ENCODE data around the gene ADAM21. TPM values are rescaled to one million over a fixed set of nuclear protein-coding genes. Genes with fewer than 3 reads are reported as not detected.
A peak's percentile ranks its signal among the peaks of the same experiment; 100 is the strongest.
"Not testable (repeated sequence)": the region's sequence is repeated elsewhere in the genome, so short reads cannot be mapped to it uniquely, and the experiment has no call there.

ADAM21 gene
- total RNA-seq, 2 donors from 2014 or later, result 0.18 TPM; not detected in 1

GRCh38 chr14:70415788-70416187, 36.2 kb upstream of the ADAM21 start:
- no peak for TF ChIP-seq CTCF (conservative IDR thresholded peaks at IDR 0.05)
- Histone ChIP-seq H3K4me1 (ENCODE audit: control insufficient read depth, insufficient read depth, low read length) (no peaks in the 10 kb centered on the region), H3K9ac (ENCODE audit: extremely low read depth, low read length, poor library complexity, severe bottlenecking) (no peak overlapping the region), H3K9me3 (ENCODE audit: control insufficient read depth, low read length) (no peaks in the 10 kb centered on the region), H3K4me3 (ENCODE audit: low read length) (peak overlapping the region; percentile 89), H3K36me3 (ENCODE audit: control insufficient read depth, insufficient read depth, low read length) (peaks cover 27% of the 10 kb centered on the region), H3K27me3 (ENCODE audit: control insufficient read depth, insufficient read depth, low read length, poor library complexity, severe bottlenecking) (no peaks in the 10 kb centered on the region), H3K27ac (ENCODE audit: low read depth, low read length) (no peak overlapping the region)
- 53% methylated on average over 2 of the region's 2 CpGs; no CpG with 5 or more reads in 1 of the 2 experiments for WGBS, 2 experiments (ENCODE audit: insufficient coverage in 1 of 2, insufficient read length in 1 of 2)
- Mint-ChIP-seq H3K4me1 (peaks cover 8% of the 10 kb centered on the region), H3K36me3 (ENCODE audit: low read depth) (peaks cover 8% of the 10 kb centered on the region), H3K27me3 (ENCODE audit: insufficient read depth) (no peaks in the 10 kb centered on the region), H3K4me3 (peak overlapping the region; percentile 92), H3K9me3 (no peaks in the 10 kb centered on the region), H3K27ac (no peak overlapping the region)
- DNase-seq, result no peak

- Mint-ChIP-seq H3K4me1 (peaks cover 8% of the 10 kb centered on the region), H3K9me3 (no peaks in the 10 kb centered on the region), H3K27me3 (ENCODE audit: insufficient read depth) (no peaks in the 10 kb centered on the region), H3K36me3 (ENCODE audit: low read depth) (peaks cover 8% of the 10 kb centered on the region), H3K27ac (peak overlapping the region; percentile 89), H3K4me3 (peak overlapping the region; percentile 92)
- WGBS, 2 experiments (ENCODE audit: insufficient coverage in 1 of 2, insufficient read length in 1 of 2), result 0 to 6% methylated on average over 6 to 9 of the region's 9 CpGs
- Histone ChIP-seq H3K4me3 (ENCODE audit: low read length) (peak overlapping the region; percentile 89), H3K9ac (ENCODE audit: extremely low read depth, low read length, poor library complexity, severe bottlenecking) (peak overlapping the region; percentile 64), H3K36me3 (ENCODE audit: control insufficient read depth, insufficient read depth, low read length) (peaks cover 22% of the 10 kb centered on the region), H3K27me3 (ENCODE audit: control insufficient read depth, insufficient read depth, low read length, poor library complexity, severe bottlenecking) (no peaks in the 10 kb centered on the region), H3K4me1 (ENCODE audit: control insufficient read depth, insufficient read depth, low read length) (no peaks in the 10 kb centered on the region), H3K27ac (ENCODE audit: low read depth, low read length) (no peak overlapping the region), H3K9me3 (ENCODE audit: control insufficient read depth, low read length) (no peaks in the 10 kb centered on the region)
- TF ChIP-seq CTCF (conservative IDR thresholded peaks at IDR 0.05), result no peak
- no peak for DNase-seq
These were observed 35.6 kb upstream of the ADAM21 start for GRCh38 chr14:70416338-70416724.

GRCh38 chr14:70416725-70417349, 35.1 kb upstream of the ADAM21 start, which contains the start of gene SYNJ2BP:
Gene SYNJ2BP, minus strand, starts transcription at chr14:70417090. Its CDS starts 127 bp downstream, at chr14:70416963.
- peak within 1 kb of the TSS; percentile 89 for H3K4me3 ChIP-seq (ENCODE audit: low read length)
- peak within 1 kb of the TSS; percentile 89 for H3K27ac Mint-ChIP-seq
- peak within 1 kb of the TSS; percentile 64 for H3K9ac ChIP-seq (ENCODE audit: extremely low read depth, low read length, poor library complexity, severe bottlenecking)
- H3K27ac ChIP-seq (ENCODE audit: low read depth, low read length), result no peak within 1 kb of the TSS
- no peaks in the 10 kb centered on the region for H3K27me3 Mint-ChIP-seq (ENCODE audit: insufficient read depth)
- no peak for TF ChIP-seq CTCF (conservative IDR thresholded peaks at IDR 0.05)
- no peaks in the 10 kb centered on the region for H3K9me3 ChIP-seq (ENCODE audit: control insufficient read depth, low read length)
- 0 to 3% methylated on average over 12 to 21 of the region's 22 CpGs for WGBS, 2 experiments (ENCODE audit: insufficient coverage in 1 of 2, insufficient read length in 1 of 2)
- peak; percentile 93 for DNase-seq
- H3K36me3 ChIP-seq (ENCODE audit: control insufficient read depth, insufficient read depth, low read length), result peaks cover 17% of the 10 kb centered on the region
- H3K27me3 ChIP-seq (ENCODE audit: control insufficient read depth, insufficient read depth, low read length, poor library complexity, severe bottlenecking), result no peaks in the 10 kb centered on the region
- H3K4me1 ChIP-seq (ENCODE audit: control insufficient read depth, insufficient read depth, low read length), result no peaks in the 10 kb centered on the region
- peaks cover 5% of the 10 kb centered on the region for H3K36me3 Mint-ChIP-seq (ENCODE audit: low read depth)
- H3K9me3 Mint-ChIP-seq, result no peaks in the 10 kb centered on the region
- H3K4me3 Mint-ChIP-seq, result peak within 1 kb of the TSS; percentile 92
- peaks cover 8% of the 10 kb centered on the region for H3K4me1 Mint-ChIP-seq

GRCh38 chr14:70419270-70419931, 32.6 kb upstream of the ADAM21 start:
- not testable (repeated sequence) for H3K9me3 ChIP-seq (ENCODE audit: control insufficient read depth, low read length); H3K4me3 Mint-ChIP-seq; DNase-seq

More at GRCh38 chr14:70419270-70419931, 32.6 kb upstream of the ADAM21 start:
- H3K4me3 ChIP-seq (ENCODE audit: low read length); H3K4me1 ChIP-seq (ENCODE audit: control insufficient read depth, insufficient read depth, low read length); H3K4me1 Mint-ChIP-seq; H3K9me3 Mint-ChIP-seq; H3K27me3 Mint-ChIP-seq (ENCODE audit: insufficient read depth); H3K27me3 ChIP-seq (ENCODE audit: control insufficient read depth, insufficient read depth, low read length, poor library complexity, severe bottlenecking); H3K36me3 Mint-ChIP-seq (ENCODE audit: low read depth); H3K36me3 ChIP-seq (ENCODE audit: control insufficient read depth, insufficient read depth, low read length); H3K9ac ChIP-seq (ENCODE audit: extremely low read depth, low read length, poor library complexity, severe bottlenecking); H3K27ac ChIP-seq (ENCODE audit: low read depth, low read length); H3K27ac Mint-ChIP-seq: not testable (repeated sequence)
- WGBS, 2 experiments (ENCODE audit: insufficient coverage in 1 of 2, insufficient read length in 1 of 2), result 65% methylated on average over 4 of the region's 4 CpGs; no CpG with 5 or more reads in 1 of the 2 experiments
